Measurements from ENCODE around the gene CYTH3.

DNA sequence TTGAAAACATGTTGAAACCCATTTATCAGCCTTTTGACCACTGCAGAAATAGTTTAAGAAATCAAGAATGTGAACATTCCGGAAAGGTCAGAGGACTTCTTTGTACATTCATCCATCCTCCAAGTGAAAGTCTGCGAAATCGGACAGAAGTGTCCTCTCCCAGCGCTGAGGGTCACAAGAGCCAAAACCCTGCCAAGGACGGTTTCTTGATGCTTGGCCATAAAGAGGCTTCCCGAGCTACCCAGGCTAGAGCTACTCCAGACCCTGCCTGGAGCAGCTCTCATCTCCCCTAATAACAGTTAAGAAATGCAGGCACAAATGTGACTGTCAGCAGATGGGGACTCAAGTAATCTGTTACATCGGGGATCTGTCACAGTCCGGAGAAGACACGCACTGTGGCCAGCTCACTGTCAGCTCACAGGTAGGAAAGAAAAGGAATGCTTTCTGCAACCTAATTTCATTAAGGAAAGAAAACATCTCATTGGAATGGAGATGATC, 4.5 kb upstream of the CYTH3 start:
- TF ChIP-seq CTCF (IDR thresholded peaks at IDR 0.05; ENCODE audit: insufficient read depth, low read length) (no peak), POLR2AphosphoS5 (IDR thresholded peaks at IDR 0.05; ENCODE audit: low read depth) (no peak)

All from HL-60 (cell line).